ENCODE data around the gene PSMG4. TPM values are rescaled to one million over a fixed set of nuclear protein-coding genes. Genes with fewer than 3 reads are reported as not detected.

Gene PSMG4
- total and polyA plus RNA-seq, 2 donors from 2014 or later = 24.9 to 36.8 TPM

DNA sequence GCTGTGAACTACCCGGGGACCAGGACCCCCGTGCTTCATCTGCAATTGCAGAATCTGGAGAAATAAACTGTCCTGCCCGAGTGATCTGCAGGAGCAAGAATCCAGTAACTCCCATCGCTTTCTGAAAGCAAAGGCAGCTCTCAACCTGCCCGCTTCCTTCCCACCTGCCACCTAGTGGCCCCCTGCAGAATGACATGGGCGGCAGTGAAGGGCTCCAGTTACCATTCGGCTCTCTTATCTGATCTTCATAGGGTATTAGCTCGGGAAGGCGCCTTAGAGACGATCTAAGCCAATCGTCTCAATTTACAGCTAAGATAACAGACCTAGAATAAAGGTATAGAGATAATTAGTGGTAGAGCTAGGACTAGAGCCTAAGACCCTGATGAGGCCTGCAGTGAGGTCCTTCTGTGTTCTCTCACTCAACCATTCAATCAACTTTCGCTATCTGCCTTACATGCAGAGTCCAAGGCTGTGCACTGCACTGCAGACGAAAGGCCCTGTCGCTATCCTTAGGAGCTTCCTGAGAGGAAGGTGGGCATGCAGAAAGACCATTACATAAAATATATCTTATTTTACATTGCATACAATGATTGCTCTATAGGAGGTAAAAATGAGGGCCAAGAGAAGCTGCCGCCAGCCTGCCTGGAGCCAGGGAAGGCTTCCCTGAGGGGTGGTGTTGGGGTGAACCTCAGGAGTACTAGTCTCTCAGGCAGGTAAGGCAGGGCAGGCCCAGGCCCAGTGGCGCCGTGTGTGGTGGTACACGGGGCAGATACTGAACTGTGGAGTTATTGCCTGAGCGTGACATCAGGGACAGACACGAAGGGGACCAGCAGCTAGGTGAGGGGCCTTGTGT, 7.1 kb upstream of the PSMG4 start:
- H3K36me3 ChIP-seq (ENCODE audit: control insufficient read depth in 2 of 3, insufficient read depth in 3 of 3, low read length in 3 of 3) = no peaks in the 10 kb centered on the region
- H3K4me3 ChIP-seq (ENCODE audit: low read length in 3 of 3) = peak overlapping the region in 1 of 3 donors; percentile 16
- H3K27ac ChIP-seq (ENCODE audit: low read depth in 2 of 2, low read length in 2 of 2) = no peak overlapping the region
- TF ChIP-seq, protein P1, sequence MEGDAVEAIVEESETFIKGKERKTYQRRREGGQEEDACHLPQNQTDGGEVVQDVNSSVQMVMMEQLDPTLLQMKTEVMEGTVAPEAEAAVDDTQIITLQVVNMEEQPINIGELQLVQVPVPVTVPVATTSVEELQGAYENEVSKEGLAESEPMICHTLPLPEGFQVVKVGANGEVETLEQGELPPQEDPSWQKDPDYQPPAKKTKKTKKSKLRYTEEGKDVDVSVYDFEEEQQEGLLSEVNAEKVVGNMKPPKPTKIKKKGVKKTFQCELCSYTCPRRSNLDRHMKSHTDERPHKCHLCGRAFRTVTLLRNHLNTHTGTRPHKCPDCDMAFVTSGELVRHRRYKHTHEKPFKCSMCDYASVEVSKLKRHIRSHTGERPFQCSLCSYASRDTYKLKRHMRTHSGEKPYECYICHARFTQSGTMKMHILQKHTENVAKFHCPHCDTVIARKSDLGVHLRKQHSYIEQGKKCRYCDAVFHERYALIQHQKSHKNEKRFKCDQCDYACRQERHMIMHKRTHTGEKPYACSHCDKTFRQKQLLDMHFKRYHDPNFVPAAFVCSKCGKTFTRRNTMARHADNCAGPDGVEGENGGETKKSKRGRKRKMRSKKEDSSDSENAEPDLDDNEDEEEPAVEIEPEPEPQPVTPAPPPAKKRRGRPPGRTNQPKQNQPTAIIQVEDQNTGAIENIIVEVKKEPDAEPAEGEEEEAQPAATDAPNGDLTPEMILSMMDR (IDR thresholded peaks at IDR 0.05; ENCODE audit: borderline replicate concordance, extremely low read depth, insufficient read depth) = peak; percentile 99
- H3K4me1 ChIP-seq (ENCODE audit: control insufficient read depth in 2 of 3, insufficient read depth in 2 of 3, low read depth in 1 of 3, low read length in 3 of 3) = peaks cover 0 to 4% (median 2%) of the 10 kb centered on the region in 3 donors
- H3K9me3 ChIP-seq (ENCODE audit: control insufficient read depth in 2 of 3, insufficient read depth in 1 of 3, low read length in 3 of 3) = no peaks in the 10 kb centered on the region
- no peak for FAIRE-seq
- no peaks in the 10 kb centered on the region for H3K27me3 ChIP-seq (ENCODE audit: control insufficient read depth, insufficient read depth, low read length)
- H3K9ac ChIP-seq (ENCODE audit: low read length in 3 of 3) = no peak overlapping the region
- peak; percentile 87 to 92 (median 90) for DNase-seq
- intact Hi-C loops (cut with DNase I) = no loop called here

DNA sequence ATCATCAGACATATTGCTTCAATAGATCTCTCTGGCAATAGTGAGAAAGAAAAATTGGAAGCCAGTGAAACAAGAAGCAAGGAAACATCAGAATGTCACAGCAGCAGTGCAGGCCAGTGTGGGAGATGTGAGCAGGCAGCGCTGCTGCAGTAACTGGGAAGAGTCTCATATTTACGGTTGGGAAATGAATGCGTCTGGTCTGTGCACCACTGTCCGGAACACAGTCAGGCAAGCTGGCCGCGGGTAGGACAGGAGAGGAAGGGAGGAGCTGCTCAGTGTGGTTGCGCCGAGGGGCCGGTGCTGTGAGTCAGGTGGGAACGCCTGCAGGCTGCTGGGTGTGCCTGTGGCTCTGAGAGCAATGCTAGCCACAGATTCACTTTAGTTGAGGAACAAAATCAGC, 6.4 kb upstream of the PSMG4 start:
- FAIRE-seq = no peak
- TF ChIP-seq, protein P1 (IDR thresholded peaks at IDR 0.05; ENCODE audit: borderline replicate concordance, extremely low read depth, insufficient read depth) = no peak
- intact Hi-C loops (cut with DNase I) = no loop called here

DNA sequence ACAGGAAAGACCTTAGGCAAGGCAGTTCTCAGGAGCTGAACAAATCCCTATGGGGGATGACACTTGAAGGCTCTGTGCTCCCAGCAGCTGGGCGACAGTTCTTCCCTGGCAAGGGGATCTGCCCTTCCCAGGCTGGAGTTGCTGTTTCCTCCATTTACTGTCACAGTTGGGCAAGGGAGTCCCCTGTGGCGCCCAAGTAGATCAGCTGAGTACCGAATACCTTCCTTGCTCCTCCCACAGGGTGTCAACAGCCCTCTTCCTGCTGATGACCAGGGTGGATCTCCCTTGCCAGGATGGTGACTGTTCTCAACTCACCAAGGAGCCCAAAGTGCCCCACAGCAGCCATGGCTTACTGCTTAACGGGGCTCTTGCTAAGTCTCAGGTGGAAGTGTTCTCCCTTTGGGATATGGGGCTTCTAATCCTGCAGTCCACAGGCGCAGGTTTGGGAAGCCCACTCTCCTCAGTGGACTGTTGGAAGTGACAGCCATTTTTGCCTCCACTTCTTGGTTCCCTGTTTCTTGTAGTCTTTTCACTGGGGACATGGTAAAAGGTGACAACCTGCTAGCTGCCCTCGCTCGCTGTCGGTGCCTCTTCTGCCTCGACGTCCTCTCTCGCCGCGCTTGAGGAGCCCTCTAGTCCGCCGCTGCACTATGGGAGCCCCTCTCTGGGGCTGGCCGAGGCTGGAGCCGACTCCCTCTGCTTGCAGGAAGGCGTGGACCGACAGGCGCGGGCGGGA, 5.7 kb upstream of the PSMG4 start:
- Histone ChIP-seq H3K9ac (ENCODE audit: low read length in 3 of 3) (no peak overlapping the region), H3K36me3 (ENCODE audit: control insufficient read depth in 2 of 3, insufficient read depth in 3 of 3, low read length in 3 of 3) (no peaks in the 10 kb centered on the region), H3K27me3 (ENCODE audit: control insufficient read depth, insufficient read depth, low read length) (no peaks in the 10 kb centered on the region), H3K4me3 (ENCODE audit: low read length in 3 of 3) (no peak overlapping the region), H3K9me3 (ENCODE audit: control insufficient read depth in 2 of 3, insufficient read depth in 1 of 3, low read length in 3 of 3) (no peaks in the 10 kb centered on the region), H3K27ac (ENCODE audit: low read depth in 2 of 2, low read length in 2 of 2) (no peak overlapping the region), H3K4me1 (ENCODE audit: control insufficient read depth in 2 of 3, insufficient read depth in 2 of 3, low read depth in 1 of 3, low read length in 3 of 3) (peaks cover 0 to 4% (median 2%) of the 10 kb centered on the region in 3 donors)
- TF ChIP-seq, protein P1 (IDR thresholded peaks at IDR 0.05; ENCODE audit: borderline replicate concordance, extremely low read depth, insufficient read depth) = no peak
- no peak for FAIRE-seq
- DNase-seq = peak in 1 of 5 donors; percentile 79
- intact Hi-C loops (cut with DNase I) = no loop called here

More for the DNA sequence above, 6.4 kb upstream of the PSMG4 start:
- H3K4me1 ChIP-seq (ENCODE audit: control insufficient read depth in 2 of 3, insufficient read depth in 2 of 3, low read depth in 1 of 3, low read length in 3 of 3) = peaks cover 0 to 4% (median 2%) of the 10 kb centered on the region in 3 donors
- no peak overlapping the region for H3K27ac ChIP-seq (ENCODE audit: low read depth in 2 of 2, low read length in 2 of 2)
- H3K9me3 ChIP-seq (ENCODE audit: control insufficient read depth in 2 of 3, insufficient read depth in 1 of 3, low read length in 3 of 3) = no peaks in the 10 kb centered on the region
- H3K9ac ChIP-seq (ENCODE audit: low read length in 3 of 3) = no peak overlapping the region
- H3K36me3 ChIP-seq (ENCODE audit: control insufficient read depth in 2 of 3, insufficient read depth in 3 of 3, low read length in 3 of 3) = no peaks in the 10 kb centered on the region
- DNase-seq = no peak
- H3K27me3 ChIP-seq (ENCODE audit: control insufficient read depth, insufficient read depth, low read length) = no peaks in the 10 kb centered on the region
- no peak overlapping the region for H3K4me3 ChIP-seq (ENCODE audit: low read length in 3 of 3)

Data from kidney (tissue), 14 donors.